SK-N-SH treated with all-trans-retinoic acid at 6 μM for 48 hours (cell line): Measurements from ENCODE around the gene CAMK2B.

Experiments
- ATAC-seq: fragments of 200-7000 bp; cut with Tn5 transposase; 3 replicates; pipeline ENCODE4 v1.9.1; 2020; ENCODE audit warnings: mild to moderate bottlenecking, moderate library complexity
- ARNTL ChIP-seq: fragments of 450-650 bp; formaldehyde crosslinking; IDR thresholded peaks from 2 replicates; pipeline ENCODE4 v1.5.0; 2020; ENCODE audit warnings: low read depth, mild to moderate bottlenecking, moderate library complexity, borderline replicate concordance
- BACH2 ChIP-seq: fragments of 250-450 bp; sonication (Bioruptor Pico); IDR thresholded peaks from 2 replicates; pipeline ENCODE4 v1.9.0; 2021; ENCODE audit warnings: mild to moderate bottlenecking, borderline replicate concordance
- CSDC2 ChIP-seq: fragments of 250-450 bp; sonication (Bioruptor Pico); IDR thresholded peaks from 2 replicates; pipeline ENCODE4 v1.5.0; 2020; ENCODE audit warnings: mild to moderate bottlenecking, moderate library complexity
- ESRRG ChIP-seq: fragments of 250-450 bp; sonication (Bioruptor Pico); IDR thresholded peaks from 2 replicates; pipeline ENCODE4 v1.6.1; 2021; ENCODE audit warnings: mild to moderate bottlenecking
- GLIS3 ChIP-seq: fragments of 250-450 bp; sonication (Bioruptor Pico); IDR thresholded peaks from 2 replicates; pipeline ENCODE4 v1.5.0; 2020; ENCODE audit warnings: mild to moderate bottlenecking, moderate library complexity
- ISL1 ChIP-seq: fragments of 250-450 bp; sonication (Bioruptor Pico); IDR thresholded peaks from 2 replicates; pipeline ENCODE4 v2.1.2; 2022; ENCODE audit warnings: mild to moderate bottlenecking, moderate library complexity
- OSR1 ChIP-seq: fragments of 250-450 bp; sonication (Bioruptor Pico); IDR thresholded peaks from 2 replicates; pipeline ENCODE4 v1.8.0; 2022; ENCODE audit warnings: moderate library complexity, mild to moderate bottlenecking, inconsistent platforms
- POU6F1 ChIP-seq: fragments of 250-450 bp; sonication (Bioruptor Pico); IDR thresholded peaks from 2 replicates; pipeline ENCODE4 v1.8.0; 2021; ENCODE audit warnings: low read depth, mild to moderate bottlenecking, moderate library complexity, borderline replicate concordance
- PPARA ChIP-seq: fragments of 250-450 bp; sonication (Bioruptor Pico); IDR thresholded peaks from 2 replicates; pipeline ENCODE4 v1.5.0; 2020; ENCODE audit warnings: mild to moderate bottlenecking, borderline replicate concordance
- RARB ChIP-seq: fragments of 250-450 bp; sonication (Bioruptor Pico); IDR thresholded peaks from 2 replicates; pipeline ENCODE4 v1.8.0; 2021; ENCODE audit warnings: mild to moderate bottlenecking, moderate library complexity
- TCF4 ChIP-seq: fragments of 250-450 bp; sonication (Bioruptor Pico); IDR thresholded peaks from 2 replicates; pipeline ENCODE4 v1.8.0; 2021; ENCODE audit warnings: mild to moderate bottlenecking, moderate library complexity, borderline replicate concordance
- TOX ChIP-seq: fragments of 250-450 bp; sonication (Bioruptor Pico); IDR thresholded peaks from 2 replicates; pipeline ENCODE4 v1.8.0; 2021; ENCODE audit warnings: mild to moderate bottlenecking, moderate library complexity, borderline replicate concordance
- ZC3H10 ChIP-seq: fragments of 250-450 bp; sonication (Bioruptor Pico); IDR thresholded peaks from 2 replicates; pipeline ENCODE4 v1.5.1; 2021; ENCODE audit warnings: mild to moderate bottlenecking, moderate library complexity
- ZFP3 ChIP-seq: fragments of 250-450 bp; sonication (Bioruptor Pico); IDR thresholded peaks from 2 replicates; pipeline ENCODE4 v1.5.0; 2020; ENCODE audit warnings: mild to moderate bottlenecking, moderate library complexity
- ZFP30 ChIP-seq: fragments of 450-650 bp; formaldehyde crosslinking; IDR thresholded peaks from 2 replicates; pipeline ENCODE4 v1.5.0; 2022; ENCODE audit warnings: mild to moderate bottlenecking, moderate library complexity
- ZNF565 ChIP-seq: fragments of 450-650 bp; formaldehyde crosslinking; conservative IDR thresholded peaks from 2 replicates; pipeline ENCODE4 v1.5.0; 2020; ENCODE audit warnings: low read depth, mild to moderate bottlenecking, moderate library complexity
- ZNF70 ChIP-seq: fragments of 450-650 bp; formaldehyde crosslinking; IDR thresholded peaks from 2 replicates; pipeline ENCODE4 v1.5.0; 2020; ENCODE audit warnings: mild to moderate bottlenecking, moderate library complexity
- ZNF8 ChIP-seq: fragments of 450-650 bp; formaldehyde crosslinking; IDR thresholded peaks from 2 replicates; pipeline ENCODE4 v1.5.0; 2020; ENCODE audit warnings: mild to moderate bottlenecking, moderate library complexity
- TF ChIP-seq, protein P1 (sequence below): fragments of 250-450 bp; sonication (Bioruptor Pico); IDR thresholded peaks from 2 replicates; pipeline ENCODE4 v1.5.0; 2020; ENCODE audit warnings: mild to moderate bottlenecking, moderate library complexity
- TF ChIP-seq, protein P2 (sequence below): fragments of 250-450 bp; sonication (Bioruptor Pico); IDR thresholded peaks from 2 replicates; pipeline ENCODE4 v1.5.1; 2020; ENCODE audit warnings: low read depth, mild to moderate bottlenecking, moderate library complexity

CAMK2B gene

GRCh38 chr7:44211126-44211675 lies 114.2 kb downstream of the CAMK2B start:
- TF ChIP-seq RARB (CRISPR knock-in tag) (no peak), ZNF565 (CRISPR knock-in tag) (no peak), PPARA (CRISPR knock-in tag) (no peak), ZNF8 (no peak), ZC3H10 (CRISPR knock-in tag) (no peak), ZFP3 (CRISPR knock-in tag) (no peak), ZFP30 (CRISPR knock-in tag) (no peak), BACH2 (CRISPR knock-in tag) (no peak)
- TF ChIP-seq, protein P1, sequence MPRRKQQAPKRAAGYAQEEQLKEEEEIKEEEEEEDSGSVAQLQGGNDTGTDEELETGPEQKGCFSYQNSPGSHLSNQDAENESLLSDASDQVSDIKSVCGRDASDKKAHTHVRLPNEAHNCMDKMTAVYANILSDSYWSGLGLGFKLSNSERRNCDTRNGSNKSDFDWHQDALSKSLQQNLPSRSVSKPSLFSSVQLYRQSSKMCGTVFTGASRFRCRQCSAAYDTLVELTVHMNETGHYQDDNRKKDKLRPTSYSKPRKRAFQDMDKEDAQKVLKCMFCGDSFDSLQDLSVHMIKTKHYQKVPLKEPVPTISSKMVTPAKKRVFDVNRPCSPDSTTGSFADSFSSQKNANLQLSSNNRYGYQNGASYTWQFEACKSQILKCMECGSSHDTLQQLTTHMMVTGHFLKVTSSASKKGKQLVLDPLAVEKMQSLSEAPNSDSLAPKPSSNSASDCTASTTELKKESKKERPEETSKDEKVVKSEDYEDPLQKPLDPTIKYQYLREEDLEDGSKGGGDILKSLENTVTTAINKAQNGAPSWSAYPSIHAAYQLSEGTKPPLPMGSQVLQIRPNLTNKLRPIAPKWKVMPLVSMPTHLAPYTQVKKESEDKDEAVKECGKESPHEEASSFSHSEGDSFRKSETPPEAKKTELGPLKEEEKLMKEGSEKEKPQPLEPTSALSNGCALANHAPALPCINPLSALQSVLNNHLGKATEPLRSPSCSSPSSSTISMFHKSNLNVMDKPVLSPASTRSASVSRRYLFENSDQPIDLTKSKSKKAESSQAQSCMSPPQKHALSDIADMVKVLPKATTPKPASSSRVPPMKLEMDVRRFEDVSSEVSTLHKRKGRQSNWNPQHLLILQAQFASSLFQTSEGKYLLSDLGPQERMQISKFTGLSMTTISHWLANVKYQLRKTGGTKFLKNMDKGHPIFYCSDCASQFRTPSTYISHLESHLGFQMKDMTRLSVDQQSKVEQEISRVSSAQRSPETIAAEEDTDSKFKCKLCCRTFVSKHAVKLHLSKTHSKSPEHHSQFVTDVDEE (CRISPR knock-in tag) = no peak
- TF ChIP-seq, all 23 proteins: peak for 0
- no peak for ATAC-seq

DNA sequence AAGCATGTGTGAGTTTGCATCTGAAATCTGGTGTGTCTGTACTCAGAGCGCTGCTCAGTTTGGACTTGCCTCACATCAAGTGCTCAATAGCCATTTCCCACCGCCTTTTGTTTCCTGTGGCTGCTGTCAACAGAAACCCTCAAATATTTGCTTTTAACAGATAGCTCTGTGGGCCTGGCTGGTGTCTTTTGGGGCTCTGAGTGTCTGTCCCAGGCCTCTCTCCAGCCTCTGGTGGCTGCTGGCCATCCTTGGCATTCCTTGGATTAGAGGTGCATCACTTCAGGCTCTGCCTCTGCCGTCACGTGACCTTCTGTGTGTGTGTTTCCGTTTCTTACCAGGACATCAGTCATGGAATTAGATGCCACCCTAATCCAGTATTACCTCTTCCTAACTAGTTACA lies 115.3 kb downstream of the CAMK2B start:
- no peak for TF ChIP-seq TOX
- TF ChIP-seq ESRRG = no peak
- TF ChIP-seq RARB (CRISPR knock-in tag) = no peak
- no peak for TF ChIP-seq OSR1
- no peak for TF ChIP-seq CSDC2 (CRISPR knock-in tag)
- no peak for TF ChIP-seq ZFP30 (CRISPR knock-in tag)
- TF ChIP-seq ISL1 (CRISPR knock-in tag) = no peak
- TF ChIP-seq ZC3H10 (CRISPR knock-in tag) = no peak
- TF ChIP-seq ZFP3 (CRISPR knock-in tag) = no peak
- no peak for TF ChIP-seq BACH2 (CRISPR knock-in tag)
- no peak for TF ChIP-seq GLIS3
- TF ChIP-seq ZNF70 (CRISPR knock-in tag) = no peak
- TF ChIP-seq, protein P2, sequence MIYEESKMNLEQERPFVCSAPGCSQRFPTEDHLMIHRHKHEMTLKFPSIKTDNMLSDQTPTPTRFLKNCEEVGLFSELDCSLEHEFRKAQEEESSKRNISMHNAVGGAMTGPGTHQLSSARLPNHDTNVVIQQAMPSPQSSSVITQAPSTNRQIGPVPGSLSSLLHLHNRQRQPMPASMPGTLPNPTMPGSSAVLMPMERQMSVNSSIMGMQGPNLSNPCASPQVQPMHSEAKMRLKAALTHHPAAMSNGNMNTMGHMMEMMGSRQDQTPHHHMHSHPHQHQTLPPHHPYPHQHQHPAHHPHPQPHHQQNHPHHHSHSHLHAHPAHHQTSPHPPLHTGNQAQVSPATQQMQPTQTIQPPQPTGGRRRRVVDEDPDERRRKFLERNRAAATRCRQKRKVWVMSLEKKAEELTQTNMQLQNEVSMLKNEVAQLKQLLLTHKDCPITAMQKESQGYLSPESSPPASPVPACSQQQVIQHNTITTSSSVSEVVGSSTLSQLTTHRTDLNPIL = no peak
- TF ChIP-seq, protein P1 (CRISPR knock-in tag) = no peak
- TF ChIP-seq ARNTL (CRISPR knock-in tag) = no peak
- TF ChIP-seq PPARA (CRISPR knock-in tag) = no peak
- ATAC-seq = no peak

DNA sequence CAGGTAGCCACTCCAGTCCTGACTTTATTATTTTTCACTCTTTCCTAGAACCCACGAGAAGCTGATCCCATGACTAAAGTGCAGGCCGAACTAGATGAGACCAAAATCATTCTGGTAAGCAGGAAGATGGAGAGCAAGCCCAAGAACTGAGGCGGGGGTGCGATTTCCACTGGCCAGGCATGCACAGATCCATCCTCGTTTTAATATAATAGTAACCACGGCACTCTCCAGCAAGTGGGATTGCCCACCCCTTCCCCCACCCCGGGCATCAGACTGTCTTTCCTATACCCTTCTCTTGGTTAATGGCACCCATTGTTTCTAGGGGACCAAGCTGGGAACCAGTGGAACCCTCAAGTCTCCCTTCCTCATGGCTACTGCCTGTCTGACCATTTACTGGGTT lies 117.3 kb downstream of the CAMK2B start:
- ATAC-seq = no peak
- no peak for TF ChIP-seq ISL1 (CRISPR knock-in tag)
- TF ChIP-seq ARNTL (CRISPR knock-in tag) = no peak
- TF ChIP-seq ZFP30 (CRISPR knock-in tag) = no peak
- TF ChIP-seq POU6F1 (CRISPR knock-in tag) = no peak
- TF ChIP-seq ZNF70 (CRISPR knock-in tag) = no peak
- no peak for TF ChIP-seq ZC3H10 (CRISPR knock-in tag)

DNA sequence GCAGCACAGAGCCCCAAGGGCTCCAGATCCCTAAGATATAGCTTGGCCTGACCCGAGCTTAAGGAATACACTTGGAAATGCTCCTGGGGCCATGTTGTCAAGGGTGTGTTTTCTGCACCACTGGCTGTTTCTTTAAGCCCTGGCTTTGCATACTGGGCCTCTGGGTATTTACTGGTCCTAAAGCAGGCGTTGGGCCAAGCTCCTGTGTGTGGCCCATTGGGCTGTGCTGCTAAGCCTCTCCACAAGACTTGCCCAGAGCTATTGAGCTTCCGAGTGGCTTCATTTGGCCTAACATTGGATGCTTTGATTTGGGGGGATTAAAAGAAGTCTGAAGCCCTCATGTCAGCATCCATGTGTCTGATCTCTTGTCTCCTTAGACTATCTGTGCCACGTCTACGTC lies 119.4 kb downstream of the CAMK2B start:
- ATAC-seq = no peak
- no peak for TF ChIP-seq ZNF8
- no peak for TF ChIP-seq ESRRG
- no peak for TF ChIP-seq ARNTL (CRISPR knock-in tag)
- TF ChIP-seq ZC3H10 (CRISPR knock-in tag) = no peak
- TF ChIP-seq ZNF565 (CRISPR knock-in tag) = no peak
- no peak for TF ChIP-seq TCF4 (CRISPR knock-in tag)
